ENCODE results near the gene COMMD6. TPM values are rescaled to one million over a fixed set of nuclear protein-coding genes. Genes with fewer than 3 reads are reported as not detected.

Gene COMMD6
- total and polyA plus RNA-seq, 2 of the 13 experiments (the other 11 are each of a cell fraction or from before 2014, with no cell fraction given) = 97.0 to 164 TPM

GRCh38 chr13:75508002-75508548 lies 29.6 kb downstream of the COMMD6 start (continued):
- TF ChIP-seq ZNF646 (CRISPR knock-in tag; IDR thresholded peaks at IDR 0.05) (no peak), ELF3 (CRISPR knock-in tag; IDR thresholded peaks at IDR 0.05) (no peak), ZNF546 (CRISPR knock-in tag; conservative IDR thresholded peaks at IDR 0.05) (no peak), BCL3 (CRISPR knock-in tag; IDR thresholded peaks at IDR 0.05) (no peak), ZSCAN25 (CRISPR knock-in tag; IDR thresholded peaks at IDR 0.05) (no peak), DZIP1 (CRISPR knock-in tag; IDR thresholded peaks at IDR 0.05) (no peak), ZNF234 (CRISPR knock-in tag; conservative IDR thresholded peaks at IDR 0.05) (no peak), HNRNPLL (IDR thresholded peaks at IDR 0.05; ENCODE audit: low read depth, low read length, poor library complexity, severe bottlenecking) (peak; percentile 17), ZNF891 (CRISPR knock-in tag; IDR thresholded peaks at IDR 0.05) (no peak), TBX2 (CRISPR knock-in tag; IDR thresholded peaks at IDR 0.05; ENCODE audit: borderline replicate concordance) (no peak), ZNF713 (CRISPR knock-in tag; IDR thresholded peaks at IDR 0.05) (no peak), ZNF253 (CRISPR knock-in tag; IDR thresholded peaks at IDR 0.05; ENCODE audit: borderline replicate concordance) (no peak), ESRRA (CRISPR knock-in tag; IDR thresholded peaks at IDR 0.05; ENCODE audit: low read depth) (no peak), ZFAT (CRISPR knock-in tag; conservative IDR thresholded peaks at IDR 0.05) (no peak), TP53 (CRISPR knock-in tag; conservative IDR thresholded peaks at IDR 0.05) (no peak), NFRKB (IDR thresholded peaks at IDR 0.05) (no peak), ZNF768 (CRISPR knock-in tag; IDR thresholded peaks at IDR 0.05) (peak; percentile 29; the same call in 1 of the 2 replicates)
- TF ChIP-seq, protein P1, sequence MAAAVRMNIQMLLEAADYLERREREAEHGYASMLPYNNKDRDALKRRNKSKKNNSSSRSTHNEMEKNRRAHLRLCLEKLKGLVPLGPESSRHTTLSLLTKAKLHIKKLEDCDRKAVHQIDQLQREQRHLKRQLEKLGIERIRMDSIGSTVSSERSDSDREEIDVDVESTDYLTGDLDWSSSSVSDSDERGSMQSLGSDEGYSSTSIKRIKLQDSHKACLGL (CRISPR knock-in tag; IDR thresholded peaks at IDR 0.05) = no peak

All from HepG2 (cell line).